ENCODE measurements around the gene FAM167B.

GRCh38 chr1:32205401-32206370, 41.3 kb upstream of the FAM167B start, which contains the start of gene IQCC:
- TF ChIP-seq, protein P1, sequence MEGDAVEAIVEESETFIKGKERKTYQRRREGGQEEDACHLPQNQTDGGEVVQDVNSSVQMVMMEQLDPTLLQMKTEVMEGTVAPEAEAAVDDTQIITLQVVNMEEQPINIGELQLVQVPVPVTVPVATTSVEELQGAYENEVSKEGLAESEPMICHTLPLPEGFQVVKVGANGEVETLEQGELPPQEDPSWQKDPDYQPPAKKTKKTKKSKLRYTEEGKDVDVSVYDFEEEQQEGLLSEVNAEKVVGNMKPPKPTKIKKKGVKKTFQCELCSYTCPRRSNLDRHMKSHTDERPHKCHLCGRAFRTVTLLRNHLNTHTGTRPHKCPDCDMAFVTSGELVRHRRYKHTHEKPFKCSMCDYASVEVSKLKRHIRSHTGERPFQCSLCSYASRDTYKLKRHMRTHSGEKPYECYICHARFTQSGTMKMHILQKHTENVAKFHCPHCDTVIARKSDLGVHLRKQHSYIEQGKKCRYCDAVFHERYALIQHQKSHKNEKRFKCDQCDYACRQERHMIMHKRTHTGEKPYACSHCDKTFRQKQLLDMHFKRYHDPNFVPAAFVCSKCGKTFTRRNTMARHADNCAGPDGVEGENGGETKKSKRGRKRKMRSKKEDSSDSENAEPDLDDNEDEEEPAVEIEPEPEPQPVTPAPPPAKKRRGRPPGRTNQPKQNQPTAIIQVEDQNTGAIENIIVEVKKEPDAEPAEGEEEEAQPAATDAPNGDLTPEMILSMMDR (IDR thresholded peaks at IDR 0.05; ENCODE audit: low read depth, low read length, poor library complexity, severe bottlenecking): no peak
- no peak for TF ChIP-seq EZH2phosphoT487 (IDR thresholded peaks at IDR 0.05; ENCODE audit: borderline replicate concordance, low read length)

Data from DOHH2 (cell line).